IPS-20b (cell line): ENCODE measurements around the gene PLK5.

Experiments
- H3K27ac ChIP-seq: one replicate; pipeline ENCODE4 v1.5.1; 2013; ENCODE audit warnings: low read length
- H3K27me3 ChIP-seq: 2 replicates; pipeline ENCODE4 v1.6.1; 2013; ENCODE audit warnings: mild to moderate bottlenecking, low read length, inconsistent platforms; ENCODE audit not compliant: insufficient read depth
- H3K36me3 ChIP-seq: 2 replicates; pipeline ENCODE4 v1.6.1; 2013; ENCODE audit warnings: low read depth, mild to moderate bottlenecking, inconsistent platforms, low read length, moderate library complexity; ENCODE audit not compliant: insufficient read depth
- H3K4me1 ChIP-seq: 2 replicates; pipeline ENCODE4 v1.6.1; 2013; ENCODE audit warnings: mild to moderate bottlenecking, control low read depth, inconsistent platforms, low read length, moderate library complexity; ENCODE audit not compliant: insufficient read depth
- H3K4me3 ChIP-seq: 2 replicates; pipeline ENCODE4 v1.5.1; 2013; ENCODE audit warnings: mild to moderate bottlenecking, low read length, inconsistent platforms
- H3K9ac ChIP-seq: 2 replicates; pipeline ENCODE4 v1.6.1; 2013; ENCODE audit warnings: low read depth, mild to moderate bottlenecking, inconsistent platforms, low read length, moderate library complexity
- H3K9me3 ChIP-seq: 2 replicates; pipeline ENCODE4 v1.6.1; 2013; ENCODE audit warnings: mild to moderate bottlenecking, low read depth, low read length, inconsistent platforms; ENCODE audit not compliant: insufficient read depth

Gene PLK5

GRCh38 chr19:1571358-1571757 is 47.5 kb downstream of the PLK5 start:
- Histone ChIP-seq H3K9me3 (peaks cover 3% of the 10 kb centered on the region; the same call in 1 of the 2 replicates), H3K36me3 (no peaks in the 10 kb centered on the region), H3K4me1 (no peaks in the 10 kb centered on the region), H3K4me3 (no peak overlapping the region), H3K27ac (no peak overlapping the region), H3K27me3 (peaks cover 26% of the 10 kb centered on the region), H3K9ac (no peak overlapping the region)

- H3K4me1 ChIP-seq: no peaks in the 10 kb centered on the region
- peaks cover 26% of the 10 kb centered on the region for H3K27me3 ChIP-seq
- no peak overlapping the region for H3K9ac ChIP-seq
- H3K4me3 ChIP-seq: no peak overlapping the region
- peaks cover 9% of the 10 kb centered on the region; the same call in 1 of the 2 replicates for H3K36me3 ChIP-seq
- H3K9me3 ChIP-seq: peaks cover 3% of the 10 kb centered on the region; the same call in 1 of the 2 replicates
- no peak overlapping the region for H3K27ac ChIP-seq
These were observed 48.9 kb downstream of the PLK5 start for GRCh38 chr19:1572795-1573194.

GRCh38 chr19:1574354-1575136 is 50.7 kb downstream of the PLK5 start:
- no peaks in the 10 kb centered on the region for H3K9me3 ChIP-seq
- H3K4me1 ChIP-seq: no peaks in the 10 kb centered on the region
- H3K4me3 ChIP-seq: no peak overlapping the region
- H3K27me3 ChIP-seq: peaks cover 13% of the 10 kb centered on the region
- H3K27ac ChIP-seq: no peak overlapping the region
- no peak overlapping the region for H3K9ac ChIP-seq
- H3K36me3 ChIP-seq: peaks cover 16% of the 10 kb centered on the region; the same call in 1 of the 2 replicates

GRCh38 chr19:1575323-1576241 is 51.7 kb downstream of the PLK5 start:
- H3K36me3 ChIP-seq: peaks cover 26% of the 10 kb centered on the region; the same call in 1 of the 2 replicates

GRCh38 chr19:1576242-1577089 is 52.6 kb downstream of the PLK5 start:
- no peak overlapping the region for H3K27ac ChIP-seq

More at GRCh38 chr19:1575323-1576241, 51.7 kb downstream of the PLK5 start:
- Histone ChIP-seq H3K4me1 (no peaks in the 10 kb centered on the region), H3K4me3 (no peak overlapping the region), H3K9me3 (no peaks in the 10 kb centered on the region), H3K27me3 (peaks cover 3% of the 10 kb centered on the region; the same call in 1 of the 2 replicates), H3K27ac (no peak overlapping the region), H3K9ac (no peak overlapping the region)

GRCh38 chr19:1577090-1577928 is 53.4 kb downstream of the PLK5 start:
- no peak overlapping the region for H3K4me3 ChIP-seq
- no peaks in the 10 kb centered on the region for H3K9me3 ChIP-seq
- no peaks in the 10 kb centered on the region for H3K4me1 ChIP-seq
- H3K27ac ChIP-seq: no peak overlapping the region
- H3K27me3 ChIP-seq: no peaks in the 10 kb centered on the region
- no peak overlapping the region for H3K9ac ChIP-seq
- peaks cover 42% of the 10 kb centered on the region; the same call in 1 of the 2 replicates for H3K36me3 ChIP-seq

More at GRCh38 chr19:1576242-1577089, 52.6 kb downstream of the PLK5 start:
- Histone ChIP-seq H3K36me3 (peaks cover 35% of the 10 kb centered on the region; the same call in 1 of the 2 replicates), H3K9me3 (no peaks in the 10 kb centered on the region), H3K4me1 (no peaks in the 10 kb centered on the region), H3K27me3 (no peaks in the 10 kb centered on the region), H3K4me3 (no peak overlapping the region), H3K9ac (no peak overlapping the region)

GRCh38 chr19:1577929-1578618 is 54.2 kb downstream of the PLK5 start:
- no peaks in the 10 kb centered on the region for H3K9me3 ChIP-seq
- no peak overlapping the region for H3K9ac ChIP-seq
- no peak overlapping the region for H3K4me3 ChIP-seq
- no peaks in the 10 kb centered on the region for H3K27me3 ChIP-seq
- no peak overlapping the region for H3K27ac ChIP-seq
- peaks cover 49% of the 10 kb centered on the region; the same call in 1 of the 2 replicates for H3K36me3 ChIP-seq
- no peaks in the 10 kb centered on the region for H3K4me1 ChIP-seq

GRCh38 chr19:1579222-1579621 is 55.3 kb downstream of the PLK5 start:
- H3K27me3 ChIP-seq: no peaks in the 10 kb centered on the region
- no peak overlapping the region for H3K9ac ChIP-seq
- no peaks in the 10 kb centered on the region for H3K9me3 ChIP-seq
- H3K4me1 ChIP-seq: no peaks in the 10 kb centered on the region
- H3K36me3 ChIP-seq: peaks cover 58% of the 10 kb centered on the region; the same call in 1 of the 2 replicates
- H3K4me3 ChIP-seq: no peak overlapping the region
- H3K27ac ChIP-seq: no peak overlapping the region

- H3K9ac ChIP-seq: no peak overlapping the region
- H3K9me3 ChIP-seq: no peaks in the 10 kb centered on the region
- peaks cover 61% of the 10 kb centered on the region; the same call in 1 of the 2 replicates for H3K36me3 ChIP-seq
- H3K4me1 ChIP-seq: no peaks in the 10 kb centered on the region
- H3K4me3 ChIP-seq: no peak overlapping the region
- no peaks in the 10 kb centered on the region for H3K27me3 ChIP-seq
- H3K27ac ChIP-seq: no peak overlapping the region
These were observed 56.5 kb downstream of the PLK5 start for GRCh38 chr19:1580382-1580781.

- Histone ChIP-seq H3K4me3 (no peak overlapping the region), H3K36me3 (peaks cover 66% of the 10 kb centered on the region; the same call in 1 of the 2 replicates), H3K27me3 (no peaks in the 10 kb centered on the region), H3K9ac (no peak overlapping the region), H3K4me1 (no peaks in the 10 kb centered on the region), H3K27ac (no peak overlapping the region), H3K9me3 (no peaks in the 10 kb centered on the region)
These were observed 57.1 kb downstream of the PLK5 start for GRCh38 chr19:1580957-1581356.
